Lung microvascular endothelial cell (primary cell): ENCODE measurements around the gene LBHD1. TPM values are rescaled to one million over a fixed set of nuclear protein-coding genes. Genes with fewer than 3 reads are reported as not detected.
"Not testable (repeated sequence)": the region's sequence is repeated elsewhere in the genome, so short reads cannot be mapped to it uniquely, and the experiment has no call there.

Experiments
- DNase-seq, 2 donors: peaks; one replicate each; pipeline versions ENCODE4 v3.0.0 to v3.0.0-alpha.2; 2010; ENCODE audit warnings: low read depth in 2 of 2
- total RNA-seq: library from RNA; depleted of rRNA; stranded (reverse); fragments of >200 nt; gene quantifications from 2 replicates; pipeline ENCODE4 v1.2.1, GENCODE V29; 2014

Gene LBHD1
- total RNA-seq, 1 donor from 2014 or later = 1.6 TPM

DNA sequence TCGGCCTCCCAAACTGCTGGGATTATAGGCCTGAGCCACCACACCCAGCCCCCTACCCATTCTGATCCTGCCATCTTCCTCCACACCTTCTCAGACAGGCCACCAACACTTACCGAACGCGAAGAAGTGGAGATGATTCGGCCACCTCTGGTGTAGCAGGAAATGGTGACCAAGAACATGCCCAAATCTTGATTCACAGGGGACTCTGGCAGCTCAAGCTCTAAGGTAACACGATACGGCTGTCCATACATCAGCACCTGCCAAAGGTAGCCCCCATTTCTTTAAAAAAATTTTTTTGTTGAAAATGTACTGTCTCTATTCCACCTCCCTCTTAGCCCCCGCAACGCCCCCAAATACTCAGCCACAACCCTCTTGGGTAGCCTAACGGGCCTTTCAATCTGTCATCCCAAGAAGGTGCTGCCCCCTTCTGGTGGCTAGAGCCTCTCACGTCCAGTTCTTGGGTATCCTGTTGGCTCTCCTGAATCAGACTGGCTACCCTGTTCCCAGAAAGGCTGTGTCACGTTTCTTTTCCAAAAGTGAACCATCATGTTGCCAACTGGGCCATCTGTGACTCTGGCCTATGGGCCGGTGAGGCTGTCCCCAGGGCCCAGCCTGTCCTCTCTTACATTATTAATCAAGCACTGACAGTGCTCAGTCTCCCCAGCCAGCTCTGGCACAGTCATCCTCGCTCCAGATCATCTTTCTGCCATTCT, 22.5 kb upstream of the LBHD1 start:
- DNase-seq = peak; percentile 88 to 91

DNA sequence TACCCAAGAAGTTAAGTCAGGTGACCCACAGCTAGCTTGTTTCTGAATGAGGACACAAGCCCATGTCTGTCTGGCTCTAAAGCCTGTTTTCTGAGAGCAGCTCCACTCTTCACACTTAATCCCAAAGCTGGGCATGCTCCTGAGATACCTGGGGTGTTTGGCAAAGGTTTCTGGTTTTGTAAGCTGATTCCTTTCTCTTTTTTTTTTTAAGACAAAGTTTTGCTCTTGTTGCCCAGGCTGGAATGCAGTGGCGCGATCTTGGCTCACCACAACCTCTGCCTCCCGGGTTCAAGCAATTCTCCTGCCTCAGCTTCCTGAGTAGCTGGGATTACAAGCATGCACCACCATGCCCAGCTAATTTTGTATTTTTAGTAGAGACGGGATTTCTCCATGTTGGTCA, 21.6 kb upstream of the LBHD1 start:
- DNase-seq = not testable (repeated sequence)

DNA sequence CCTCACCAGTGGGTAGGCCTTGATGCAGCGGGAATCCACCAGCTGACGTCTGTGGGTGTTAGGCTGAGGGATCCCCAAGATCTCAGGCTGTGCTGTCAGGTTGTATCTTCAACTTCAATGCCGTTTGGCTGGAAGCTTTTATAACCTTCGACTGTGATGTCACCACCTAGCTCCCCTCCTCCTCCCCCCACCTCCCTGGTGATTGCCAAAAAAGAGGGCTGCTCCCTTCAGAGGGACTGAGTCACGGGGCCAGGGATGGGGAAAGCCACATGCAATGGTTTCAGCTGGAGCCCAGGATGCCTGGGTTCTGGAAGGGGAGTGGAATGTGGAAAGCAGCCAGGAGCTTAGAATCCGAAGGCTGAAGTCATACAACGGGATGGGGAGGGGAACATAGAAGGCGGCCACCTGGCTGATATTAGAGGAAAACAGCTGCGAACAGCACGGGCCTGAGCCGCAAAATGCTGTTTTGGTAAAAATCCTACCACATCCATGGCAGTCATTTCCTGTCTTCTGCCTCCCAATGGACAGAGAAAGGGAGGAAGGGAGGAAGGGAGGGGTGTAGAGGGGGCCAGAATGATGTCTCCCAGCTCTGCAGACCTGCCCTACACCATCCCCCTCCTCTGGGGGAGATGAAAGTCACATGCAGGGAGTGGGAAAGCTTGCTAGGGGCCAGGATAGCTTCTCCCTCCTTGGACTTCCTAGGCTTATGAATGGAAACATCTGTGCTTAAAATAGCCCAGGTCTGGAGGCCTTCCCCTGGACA, 17.5 kb upstream of the LBHD1 start, which contains the start of gene LRRN4CL:
Gene LRRN4CL (minus strand): TSS at position 110 of the 763 bp plus-strand sequence. CDS start 1,022 bp downstream, outside the sequence.
- DNase-seq = no peak

DNA sequence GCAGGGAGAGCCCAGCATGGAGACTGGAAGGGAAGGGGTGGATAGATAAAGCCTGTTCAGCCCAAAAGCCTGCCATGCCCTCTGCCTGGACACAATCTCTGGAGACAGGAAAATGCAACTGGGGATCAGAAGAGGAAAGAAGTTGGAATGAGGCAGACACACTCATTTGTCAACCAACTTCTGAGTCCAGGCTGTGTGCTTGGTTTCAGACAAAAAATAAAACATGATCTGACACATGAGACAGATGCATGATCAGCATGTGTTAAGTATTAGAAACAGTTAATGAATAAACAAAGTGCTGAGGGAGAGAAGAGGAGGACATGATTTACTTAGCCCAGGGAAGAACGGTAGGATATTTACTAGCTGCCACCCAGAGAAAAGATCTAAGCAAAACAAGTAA, 16.4 kb upstream of the LBHD1 start:
- DNase-seq = no peak

DNA sequence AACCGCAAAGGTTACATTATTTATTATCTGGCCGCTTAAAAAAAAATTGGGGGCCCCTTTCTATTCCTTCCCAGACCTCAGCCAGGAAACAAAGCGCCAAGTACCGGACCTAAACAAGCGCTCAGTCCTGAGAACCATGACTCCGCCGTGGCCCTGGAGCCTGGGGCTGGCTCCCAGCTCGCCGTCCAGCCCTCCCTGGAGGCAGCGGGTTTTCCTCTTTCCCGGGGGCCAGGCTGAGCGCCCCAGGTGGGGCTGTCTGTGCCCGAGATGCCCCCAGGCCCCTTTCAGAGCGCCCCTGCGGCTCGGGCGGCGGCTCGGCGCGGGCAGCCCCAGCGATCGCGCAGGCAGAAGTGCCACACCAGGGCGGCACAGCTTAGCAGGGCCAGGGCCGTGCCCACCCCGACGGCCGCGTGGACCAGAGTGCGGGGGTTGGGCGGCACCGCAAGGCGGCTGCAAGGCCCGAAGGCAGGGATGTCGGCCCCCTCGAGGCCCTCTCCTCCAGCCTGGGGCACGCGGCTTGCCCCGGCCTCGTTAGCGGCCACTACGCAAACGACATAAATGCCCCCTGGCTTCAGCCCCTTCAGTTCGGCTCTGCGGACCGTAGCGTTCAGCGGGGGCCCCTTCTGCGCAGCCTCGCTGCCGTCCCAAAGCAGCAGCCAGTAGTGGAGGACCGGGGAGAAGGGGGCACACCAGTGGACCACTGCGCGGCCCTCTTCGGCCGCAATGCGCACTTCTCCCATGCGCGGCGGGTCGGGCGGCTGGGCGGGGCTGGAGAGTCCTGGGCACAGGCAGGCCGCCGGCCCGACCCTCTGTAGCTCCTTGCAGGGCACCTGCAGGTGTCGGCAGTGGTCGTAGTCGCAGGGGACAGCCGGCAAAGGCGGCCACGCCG, 15.7 kb upstream of the LBHD1 start:
- DNase-seq = no peak

DNA sequence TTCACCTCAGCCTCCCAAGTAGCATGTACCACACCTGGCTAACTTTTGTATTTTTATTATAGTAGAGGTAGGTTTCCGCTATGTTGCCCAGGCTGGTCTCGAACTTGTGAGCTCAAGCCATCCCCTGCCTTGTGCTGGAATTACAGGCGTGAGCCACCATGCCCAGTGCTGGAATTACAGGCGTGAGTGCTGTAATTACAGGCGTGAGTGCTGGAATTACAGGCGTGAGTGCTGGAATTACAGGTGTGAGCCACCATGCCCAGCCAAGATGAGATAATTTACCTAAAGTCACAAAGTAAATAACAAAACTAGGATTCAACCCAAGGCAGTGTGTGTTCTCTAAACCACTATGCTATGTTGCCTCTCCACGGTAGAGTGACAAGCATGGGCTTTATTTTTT, 10.5 kb upstream of the LBHD1 start:
- no peak for DNase-seq

DNA sequence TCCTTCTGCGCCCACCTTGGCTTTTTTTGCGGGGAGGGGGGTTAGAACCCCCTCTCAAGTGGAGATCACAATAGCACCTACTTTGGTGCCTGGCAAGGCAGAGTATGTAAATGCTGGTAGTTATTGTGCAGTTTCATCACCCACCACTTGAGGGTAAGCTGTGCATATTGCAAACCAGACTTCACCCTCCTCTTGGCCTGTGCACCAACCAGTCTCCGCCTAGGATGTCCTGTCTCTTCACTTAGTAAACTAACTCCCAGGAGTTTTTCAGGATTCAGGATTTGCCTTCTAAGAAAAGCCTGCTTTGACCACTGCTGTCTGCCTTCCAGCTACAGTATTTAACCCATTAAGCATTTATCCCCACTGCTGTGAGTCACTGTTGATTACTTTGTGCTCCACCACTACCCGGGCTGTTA, 8.8 kb upstream of the LBHD1 start:
- DNase-seq = peak; percentile 84 to 85

DNA sequence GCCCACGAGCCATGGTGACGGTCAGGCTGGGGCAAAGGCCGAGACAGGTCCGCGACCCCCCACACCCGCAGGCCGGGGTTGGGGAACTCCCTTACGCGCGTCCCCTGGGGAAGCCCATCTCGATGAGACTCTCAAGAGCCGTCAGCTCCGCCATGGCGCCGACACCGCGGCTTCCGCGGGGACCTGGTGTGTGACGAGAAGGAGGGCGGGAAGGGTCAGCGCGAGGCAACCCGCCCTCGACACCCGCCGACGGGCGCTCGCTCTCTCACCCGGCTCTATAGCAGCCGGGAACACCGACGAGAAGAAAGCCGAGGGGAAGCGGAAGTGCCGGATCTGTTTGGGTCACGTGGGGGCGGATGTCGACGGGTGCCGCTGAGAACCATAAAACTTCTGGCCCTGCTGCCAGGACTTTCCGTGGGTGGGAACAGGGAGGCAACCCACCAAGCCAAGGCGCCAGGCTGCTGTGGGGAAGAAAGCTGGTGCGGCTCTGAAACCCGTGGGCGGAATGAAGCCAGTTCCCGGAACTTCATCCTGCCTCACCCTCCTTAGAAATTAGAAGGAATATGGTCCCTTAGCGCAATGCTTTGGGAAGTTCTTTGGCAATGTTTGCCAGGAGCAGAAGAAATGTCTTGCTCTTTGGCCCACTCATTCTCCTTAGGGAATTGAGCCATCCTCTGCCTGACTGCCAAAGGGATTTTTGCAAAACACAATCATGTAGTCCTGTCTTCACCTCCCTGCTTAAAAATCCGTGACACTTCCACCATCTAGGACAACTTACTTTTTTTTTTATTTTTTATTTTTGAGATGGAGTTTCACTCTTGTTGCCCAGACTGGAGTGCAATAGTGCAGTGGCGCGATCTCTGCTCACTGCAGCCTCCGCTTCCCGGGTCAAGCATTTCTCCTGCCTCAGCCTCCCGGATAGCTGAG, 7.0 kb upstream of the LBHD1 start, which contains the start of gene UBXN1:
Gene UBXN1 (minus strand): TSS at position 304 of the 927 bp plus-strand sequence. CDS start 150 bp downstream, at position 154.
- peak; percentile 89 to 91 for DNase-seq

DNA sequence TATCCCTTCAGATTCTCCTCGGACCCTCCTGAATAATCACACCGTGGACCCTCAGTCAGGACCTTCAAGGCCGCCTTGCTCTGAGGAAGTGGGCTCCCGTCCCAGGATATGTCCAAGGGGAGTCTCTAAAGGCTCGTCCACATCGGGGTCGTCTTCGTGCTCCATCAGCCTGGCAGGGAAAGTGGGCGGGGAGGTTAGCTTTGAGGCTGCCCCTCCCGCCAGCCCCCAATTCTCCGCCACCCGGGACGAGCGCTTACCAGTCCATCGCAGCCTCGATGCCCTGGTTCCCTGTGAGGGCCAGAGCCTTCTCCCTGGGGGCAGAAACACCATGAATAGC, 6.3 kb upstream of the LBHD1 start:
- no peak for DNase-seq

DNA sequence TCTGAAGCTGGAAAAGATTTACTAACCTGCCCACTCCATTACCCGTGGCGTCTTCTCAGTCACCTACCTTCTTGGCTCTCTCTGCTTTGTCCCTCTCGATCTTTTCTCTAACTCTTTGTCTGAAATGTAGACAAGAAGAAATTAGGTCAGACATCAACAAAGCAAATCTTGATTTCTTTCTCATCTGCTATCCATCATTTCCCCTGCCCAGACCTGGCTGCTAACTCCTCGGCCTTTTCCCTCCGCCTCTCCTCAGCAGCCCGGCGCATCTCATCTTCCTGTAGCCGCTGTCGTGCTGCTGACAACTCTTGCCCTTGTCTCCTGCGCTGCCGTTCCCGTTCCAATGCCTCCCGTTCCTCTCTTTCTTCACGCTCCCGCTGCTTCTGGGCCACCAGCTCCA, 5.6 kb upstream of the LBHD1 start:
- DNase-seq = no peak

DNA sequence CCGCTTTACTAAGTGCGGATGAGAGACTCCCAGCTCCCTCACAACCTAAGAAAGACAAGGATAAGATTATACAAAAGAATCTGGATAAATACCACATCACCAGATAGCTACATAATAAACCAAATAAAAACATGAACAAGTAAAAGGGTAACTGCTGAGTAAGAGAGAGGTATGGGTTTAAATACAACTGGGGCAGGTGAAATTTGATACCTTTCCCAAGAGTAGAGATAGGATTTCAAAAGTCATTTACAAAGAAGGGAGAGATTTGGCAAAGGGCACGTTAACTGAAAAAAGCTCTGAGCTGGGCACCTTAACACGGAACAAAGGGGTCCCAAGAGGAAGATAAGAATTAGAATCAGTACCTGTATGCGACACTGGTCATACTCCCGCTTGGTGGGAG, 5.1 kb upstream of the LBHD1 start:
- DNase-seq = no peak

DNA sequence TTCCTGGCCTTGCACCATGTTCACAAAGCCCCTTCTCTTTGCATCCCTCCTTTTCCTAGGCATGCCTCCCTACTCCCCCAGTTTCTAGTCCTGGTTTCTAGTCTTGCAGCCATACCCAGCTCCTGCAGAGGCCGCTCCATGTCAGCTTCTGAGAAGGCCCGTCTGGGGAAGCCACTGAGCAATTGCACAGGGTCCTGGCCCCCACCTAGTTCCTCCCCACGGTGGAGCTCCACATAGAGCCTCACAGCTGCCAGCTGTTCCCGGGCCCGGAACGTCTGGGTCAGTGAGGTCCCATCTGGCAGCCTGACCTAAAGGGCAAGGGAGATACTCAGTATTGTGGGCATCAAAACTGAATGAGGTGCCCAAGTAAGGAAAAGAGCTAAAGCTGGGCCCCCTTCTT, 4.6 kb upstream of the LBHD1 start:
- DNase-seq = no peak

DNA sequence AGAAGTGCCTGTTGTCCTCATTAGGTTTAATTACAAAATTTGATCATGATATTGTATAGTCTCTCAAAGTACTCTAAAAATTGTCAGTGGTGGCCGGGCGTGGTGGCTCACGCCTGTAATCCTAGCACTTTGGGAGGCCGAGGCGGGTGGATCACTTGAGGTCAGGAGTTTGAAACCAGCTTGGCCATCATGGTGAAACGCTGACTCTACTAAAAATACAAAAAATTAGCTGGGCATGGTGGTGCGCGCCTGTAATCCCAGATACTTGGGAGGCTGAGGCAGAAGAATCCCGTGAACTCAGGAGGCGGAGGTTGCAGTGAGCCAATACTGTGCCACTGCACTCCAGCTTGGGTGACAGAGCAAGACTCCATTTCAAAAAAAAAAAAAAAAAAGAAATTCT, 3.3 kb upstream of the LBHD1 start:
- DNase-seq = not testable (repeated sequence)

DNA sequence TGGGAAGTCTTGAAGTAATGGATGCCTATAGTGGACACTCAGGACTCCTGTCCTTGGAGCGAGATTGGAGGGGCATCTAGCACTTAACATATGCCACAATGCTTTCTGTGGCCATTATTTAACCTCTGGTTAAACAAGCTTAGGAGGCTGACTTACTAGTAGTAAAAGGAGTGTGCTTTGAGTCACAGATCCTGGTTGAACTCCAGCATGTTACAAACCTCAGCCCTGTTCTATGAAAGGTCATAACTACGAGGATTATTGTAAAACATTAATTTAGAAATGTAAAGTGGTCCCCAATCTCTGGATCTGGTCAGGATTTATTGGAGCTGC, 1.1 kb upstream of the LBHD1 start:
- DNase-seq = no peak

DNA sequence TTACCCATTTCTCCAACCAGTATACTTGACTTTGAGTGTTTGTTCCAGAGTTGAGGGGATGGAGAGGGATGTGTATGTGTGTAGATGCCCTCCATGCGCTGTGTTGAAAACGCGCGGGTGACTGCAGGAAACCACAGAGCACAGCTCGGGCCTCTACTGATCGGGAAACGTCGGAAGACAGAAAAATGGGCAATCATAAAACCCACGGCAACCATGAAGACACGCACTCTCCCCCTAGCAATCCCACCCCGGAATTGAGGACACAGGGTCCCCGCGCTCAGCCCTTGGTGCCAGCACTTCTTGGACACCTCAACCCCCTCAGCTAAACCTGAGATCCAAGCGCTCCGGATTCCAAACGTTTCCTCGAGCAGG, 845 bp downstream of the LBHD1 start:
- no peak for DNase-seq

DNA sequence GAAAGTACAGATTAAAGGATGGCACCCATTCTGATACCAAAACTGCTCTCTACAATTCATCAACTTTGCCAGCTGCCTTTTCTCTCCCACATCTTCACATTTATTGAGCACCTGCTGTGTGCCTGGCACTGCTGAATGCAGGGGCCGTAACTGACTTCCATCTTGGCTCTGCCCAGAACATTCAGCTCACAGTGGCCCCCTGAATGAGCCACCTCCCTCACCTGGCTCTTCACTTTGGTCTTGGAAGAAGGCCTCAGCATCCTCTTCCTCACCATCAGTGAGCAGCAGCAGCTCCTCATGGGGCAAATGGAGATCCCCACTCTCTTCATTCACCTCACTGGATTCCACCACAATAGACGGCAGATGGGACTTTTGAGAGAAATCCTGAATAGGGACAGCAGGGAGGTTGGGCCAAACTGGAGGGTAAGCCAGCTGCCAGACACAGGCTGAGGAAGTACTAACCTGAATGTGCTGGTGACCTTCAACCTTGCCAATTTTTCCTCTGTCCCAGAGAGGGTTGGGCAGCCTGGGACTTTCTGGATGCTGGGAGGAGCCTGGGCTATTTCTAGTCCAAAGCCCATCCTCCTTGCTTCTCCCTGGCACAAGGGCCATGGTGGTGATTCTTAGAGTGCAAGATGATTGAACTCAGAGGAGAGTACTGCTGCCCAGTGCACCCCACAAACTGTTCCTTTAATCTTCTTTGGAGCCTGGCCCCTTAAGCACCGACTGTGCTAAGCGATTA, 2.5 kb downstream of the LBHD1 start:
- no peak for DNase-seq

DNA sequence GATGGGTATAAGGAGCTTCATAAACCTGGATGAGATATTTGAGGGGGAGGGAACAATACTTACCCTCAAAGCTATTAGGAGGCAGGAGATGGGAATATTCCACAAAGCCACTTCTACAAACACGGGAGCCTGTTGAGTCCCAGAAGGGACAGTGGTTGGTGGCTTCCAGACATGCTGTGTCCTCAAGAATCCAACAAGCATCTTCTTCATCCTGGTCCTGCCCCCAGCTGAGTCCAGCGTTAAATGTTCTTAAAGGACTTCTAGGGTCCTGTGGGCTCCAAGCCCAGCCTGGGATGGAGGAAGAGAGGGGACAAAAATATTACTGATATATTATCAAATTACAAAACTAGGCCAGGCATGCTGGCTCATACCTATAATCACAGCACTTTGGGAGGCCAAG, 4.6 kb downstream of the LBHD1 start:
- DNase-seq = no peak

DNA sequence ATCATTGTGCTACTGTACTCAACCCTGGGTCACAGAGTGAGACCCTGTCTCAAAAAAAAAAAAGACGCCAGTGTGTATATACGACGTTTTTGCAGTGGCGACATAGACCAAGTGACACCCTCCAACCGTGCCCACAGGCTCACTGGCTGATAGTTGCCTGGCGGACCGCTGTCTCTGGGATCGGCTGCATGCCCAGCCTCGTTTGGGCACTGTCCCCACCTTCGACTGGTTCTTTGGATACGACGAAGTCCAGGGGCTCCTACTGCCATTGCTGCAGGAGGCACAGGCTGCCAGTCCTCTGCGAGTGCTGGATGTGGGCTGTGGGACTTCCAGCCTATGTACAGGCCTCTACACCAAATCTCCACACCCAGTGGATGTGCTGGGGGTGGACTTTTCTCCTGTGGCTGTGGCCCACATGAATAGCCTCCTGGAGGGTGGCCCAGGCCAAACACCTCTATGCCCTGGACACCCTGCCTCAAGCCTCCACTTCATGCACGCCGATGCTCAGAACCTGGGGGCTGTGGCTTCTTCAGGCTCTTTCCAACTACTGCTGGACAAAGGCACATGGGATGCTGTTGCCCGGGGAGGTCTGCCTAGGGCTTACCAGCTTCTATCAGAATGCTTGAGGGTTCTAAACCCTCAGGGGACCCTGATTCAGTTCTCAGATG, 5.7 kb downstream of the LBHD1 start:
- DNase-seq = no peak

DNA sequence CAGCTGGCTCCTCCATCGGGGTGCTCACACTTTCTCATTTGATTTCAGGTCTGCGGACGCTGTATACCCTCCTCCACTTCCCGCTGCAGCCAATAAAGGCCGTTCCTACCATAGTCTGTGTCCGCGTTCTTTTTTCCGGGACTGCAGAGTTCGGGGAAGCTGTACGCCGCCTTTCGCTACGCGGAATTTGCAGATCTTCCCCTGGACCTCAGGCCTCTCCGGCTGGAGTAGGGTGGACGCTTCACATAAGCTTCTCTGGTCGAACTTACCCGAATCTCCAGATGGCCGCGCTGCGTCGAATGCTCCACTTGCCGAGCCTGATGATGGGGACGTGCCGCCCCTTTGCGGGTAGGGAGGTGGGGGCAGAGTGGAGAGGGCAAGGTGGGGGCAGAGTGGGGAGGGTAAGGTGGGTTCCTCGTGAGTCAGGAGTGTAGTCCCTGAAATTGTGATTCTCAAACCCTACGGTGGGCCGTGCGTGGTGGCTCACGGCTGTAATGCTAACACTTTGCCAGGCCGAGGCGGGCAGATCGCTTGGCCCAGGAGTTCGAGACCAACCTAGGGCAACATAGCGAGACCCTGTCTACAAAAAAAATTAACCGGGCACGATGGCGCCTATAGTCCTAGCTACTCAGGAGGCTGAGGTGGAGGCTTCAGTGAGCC, 6.3 kb downstream of the LBHD1 start:
- peak; percentile 69 to 74 for DNase-seq
